ENCODE data around the gene TMIGD2.

TMIGD2 gene

DNA sequence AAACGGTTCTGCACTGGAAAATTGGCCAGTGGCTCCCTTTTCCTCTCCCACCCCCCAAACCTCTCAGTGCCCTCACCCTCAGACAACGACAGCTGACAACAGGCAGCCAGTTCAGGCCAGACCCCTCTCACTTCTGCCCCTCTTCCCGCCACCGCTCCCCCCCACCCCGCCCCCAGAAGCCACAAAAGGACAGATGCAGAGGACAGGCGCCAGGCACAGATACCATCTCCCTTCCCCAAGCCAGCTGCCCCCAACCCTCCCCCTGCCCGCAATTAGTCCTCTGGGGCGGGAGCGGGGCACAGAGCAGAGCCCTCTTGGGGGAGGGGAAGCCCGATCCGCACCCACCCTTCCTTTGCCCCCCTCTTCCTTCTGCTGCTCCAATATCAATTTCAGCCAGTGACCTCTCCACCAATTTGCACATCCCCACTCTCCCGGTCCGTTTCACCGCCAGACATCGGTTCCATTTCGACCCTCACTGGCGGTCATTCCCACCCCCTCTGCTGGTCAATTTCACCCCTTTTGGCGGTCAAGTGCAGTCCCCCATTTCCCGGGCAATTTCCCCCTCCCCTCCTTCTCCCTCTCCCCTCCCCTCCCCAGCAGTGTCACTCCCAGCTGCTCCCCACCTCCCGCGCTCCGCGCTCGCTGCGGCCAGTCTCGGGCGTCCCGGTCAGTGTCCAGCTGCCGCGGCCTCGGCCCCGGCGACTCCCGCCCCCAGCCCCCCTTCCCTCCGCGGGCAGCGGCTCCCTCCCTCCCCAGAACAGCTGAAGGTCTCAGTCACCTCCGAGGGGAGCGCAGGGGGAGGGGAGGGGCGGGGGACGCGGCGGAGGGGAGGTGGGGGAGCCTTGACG is 23.5 kb downstream of the TMIGD2 start, which contains the start of gene SHD:
Gene SHD (plus strand): TSS at position 848 of the 848 bp plus-strand sequence. CDS start 798 bp downstream, outside the sequence.
- TF ChIP-seq SIN3A (IDR thresholded peaks at IDR 0.05; ENCODE audit: borderline replicate concordance, insufficient read depth, low read length): no peak

DNA sequence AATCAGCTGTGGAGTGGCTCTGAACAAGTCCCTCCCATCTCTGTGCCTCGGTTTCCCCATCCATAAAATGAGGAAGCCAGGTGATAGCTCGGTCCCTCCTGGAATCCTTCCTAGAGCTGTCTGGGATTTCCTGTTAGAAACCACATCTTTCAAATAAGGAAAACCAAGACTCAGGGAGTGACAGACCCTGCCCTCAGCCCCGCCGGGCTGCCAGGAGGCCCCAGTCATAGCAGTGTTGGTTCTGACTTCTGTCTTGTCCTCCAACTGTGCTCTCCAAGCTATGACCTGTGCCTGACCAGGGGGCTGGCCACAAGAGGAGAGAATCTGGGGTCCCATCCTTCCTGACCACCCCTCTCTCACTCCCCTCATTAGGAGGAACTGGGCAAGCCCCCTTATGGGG is 24.2 kb downstream of the TMIGD2 start:
- no peak for TF ChIP-seq SIN3A (IDR thresholded peaks at IDR 0.05; ENCODE audit: borderline replicate concordance, insufficient read depth, low read length)
- TF ChIP-seq POLR2AphosphoS5 (IDR thresholded peaks at IDR 0.05; ENCODE audit: low read depth, low read length): no peak
- TF ChIP-seq TAF1 (IDR thresholded peaks at IDR 0.05; ENCODE audit: borderline replicate concordance, insufficient read depth, low read length): no peak
- TF ChIP-seq REST (IDR thresholded peaks at IDR 0.05; ENCODE audit: insufficient read depth in 1 of 2, low read depth in 2 of 2, low read length in 2 of 2): no peak
- no peak for TF ChIP-seq FOXP2 (optimal IDR thresholded peaks at IDR 0.05; ENCODE audit: borderline replicate concordance, extremely low read depth, extremely low read length, insufficient read depth)

- no peak for TF ChIP-seq SIN3A (IDR thresholded peaks at IDR 0.05; ENCODE audit: borderline replicate concordance, insufficient read depth, low read length)
- TF ChIP-seq POLR2AphosphoS5 (IDR thresholded peaks at IDR 0.05; ENCODE audit: low read depth, low read length): no peak
- TF ChIP-seq FOXP2 (optimal IDR thresholded peaks at IDR 0.05; ENCODE audit: borderline replicate concordance, extremely low read depth, extremely low read length, insufficient read depth): no peak
- no peak for TF ChIP-seq TAF1 (IDR thresholded peaks at IDR 0.05; ENCODE audit: borderline replicate concordance, insufficient read depth, low read length)
- TF ChIP-seq REST (IDR thresholded peaks at IDR 0.05; ENCODE audit: insufficient read depth in 1 of 2, low read depth in 2 of 2, low read length in 2 of 2): no peak
Observed at GRCh38 chr19:4277191-4277696, 24.9 kb downstream of the TMIGD2 start.

GRCh38 chr19:4272894-4273293 is 29.3 kb downstream of the TMIGD2 start:
- no peak for TF ChIP-seq REST (IDR thresholded peaks at IDR 0.05; ENCODE audit: insufficient read depth in 1 of 2, low read depth in 2 of 2, low read length in 2 of 2)
- TF ChIP-seq POLR2AphosphoS5 (IDR thresholded peaks at IDR 0.05; ENCODE audit: low read depth, low read length): no peak

- TF ChIP-seq REST (IDR thresholded peaks at IDR 0.05; ENCODE audit: insufficient read depth in 1 of 2, low read depth in 2 of 2, low read length in 2 of 2): no peak
Observed at GRCh38 chr19:4268816-4269430, 33.3 kb downstream of the TMIGD2 start.

All from PFSK-1 (cell line).